Type B pancreatic cell (in vitro differentiated cells): ENCODE data around the gene TMSB15A. TPM values are rescaled to one million over a fixed set of nuclear protein-coding genes. Genes with fewer than 3 reads are reported as not detected.

ENCODE experiments used
- total RNA-seq: library from RNA; stranded (reverse); gene quantifications from 2 replicates; pipeline ENCODE4 v1.2.1, GENCODE V29; 2021; ENCODE audit warnings: low replicate concordance

TMSB15A gene
- total RNA-seq, 1 donor from 2014 or later: 109 TPM

Other genes starting within 250 kb of the TMSB15A start
- 0.17 and 0.64 TPM in 2 replicates for gene NXF2B, start 76.7 kb downstream of the TMSB15A start, total RNA-seq
- gene TCP11X2, start 44.9 kb downstream of the TMSB15A start, total RNA-seq: not detected in 2 replicates
- 11.4 and 16.0 TPM in 2 replicates for gene ARMCX5, start 82.8 kb upstream of the TMSB15A start, total RNA-seq
- 2.8 and 8.3 TPM in 2 replicates for gene GPRASP1, start 134.7 kb upstream of the TMSB15A start, total RNA-seq
- gene GPRASP2, start 195.7 kb upstream of the TMSB15A start, total RNA-seq: 8.5 and 16.3 TPM in 2 replicates
- 3.8 and 9.1 TPM in 2 replicates for gene GPRASP3, start 204.0 kb upstream of the TMSB15A start, total RNA-seq